IPS DF 6.9 (cell line): Measurements from ENCODE around the gene SLC47A1.

Experiments used
- DNase-seq: peaks from one replicate; pipeline ENCODE4 v3.0.0-alpha.2; 2013; ENCODE audit warnings: low read depth, low spot score
- H3K27ac ChIP-seq: one replicate; pipeline ENCODE4 v1.5.1; 2013; ENCODE audit warnings: low read length, control low read depth
- H3K27me3 ChIP-seq: 2 replicates; pipeline ENCODE4 v1.6.1; 2013; ENCODE audit warnings: mild to moderate bottlenecking, low read length; ENCODE audit not compliant: control insufficient read depth, insufficient read depth
- H3K36me3 ChIP-seq: 2 replicates; pipeline ENCODE4 v1.6.1; 2013; ENCODE audit warnings: low read length; ENCODE audit not compliant: control insufficient read depth, insufficient read depth
- H3K4me1 ChIP-seq: 2 replicates; pipeline ENCODE4 v1.6.1; 2013; ENCODE audit warnings: low read length; ENCODE audit not compliant: control insufficient read depth, insufficient read depth
- H3K4me3 ChIP-seq: 2 replicates; pipeline ENCODE4 v1.5.1; 2013; ENCODE audit warnings: mild to moderate bottlenecking, low read length
- H3K9me3 ChIP-seq: 2 replicates; pipeline ENCODE4 v1.6.1; 2013; ENCODE audit warnings: low read length, inconsistent platforms; ENCODE audit not compliant: control insufficient read depth, insufficient read depth
- WGBS: extraction: QIAGEN DNeasy Blood & Tissue Kit; methylation state at CpG from one replicate; pipeline ENCODE4 v1.1.7; 2013; ENCODE audit warnings: mixed read lengths, missing lambda C conversion rate; ENCODE audit not compliant: insufficient read length, insufficient coverage; 5-methylcytosine and 5-hydroxymethylcytosine counted together

Gene SLC47A1

GRCh38 chr17:19540706-19541370 is 7.2 kb downstream of the SLC47A1 start:
- Histone ChIP-seq H3K4me1 (no peaks in the 10 kb centered on the region), H3K27me3 (no peaks in the 10 kb centered on the region), H3K9me3 (no peaks in the 10 kb centered on the region), H3K36me3 (no peaks in the 10 kb centered on the region), H3K4me3 (no peak overlapping the region), H3K27ac (no peak overlapping the region)
- DNase-seq = no peak
- no CpG with 5 or more reads among the region's 13 CpGs for WGBS

DNA sequence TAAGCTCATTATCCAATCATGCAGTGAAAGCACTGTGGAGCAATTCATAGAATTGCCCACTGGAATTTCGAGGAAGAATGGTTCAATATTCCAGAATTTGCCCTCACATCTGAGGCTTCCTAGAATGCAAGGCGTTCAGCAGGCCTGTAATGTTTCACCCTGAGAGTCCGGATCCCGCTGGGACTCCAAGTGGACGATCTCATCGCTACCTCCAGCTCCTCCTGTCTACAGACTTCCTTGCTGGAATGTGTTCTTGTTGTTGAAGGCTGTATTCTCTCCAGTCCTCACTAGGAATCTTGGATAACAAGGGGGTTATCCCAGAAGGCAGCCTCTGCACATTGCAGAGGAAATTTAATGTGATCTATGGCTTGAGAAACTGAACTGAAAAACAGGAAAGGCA is 7.8 kb downstream of the SLC47A1 start:
- no peak for DNase-seq
- Histone ChIP-seq H3K9me3 (no peaks in the 10 kb centered on the region), H3K27me3 (no peaks in the 10 kb centered on the region), H3K4me3 (no peak overlapping the region), H3K4me1 (no peaks in the 10 kb centered on the region), H3K36me3 (no peaks in the 10 kb centered on the region), H3K27ac (no peak overlapping the region)
- no CpG with 5 or more reads among the region's 6 CpGs for WGBS

DNA sequence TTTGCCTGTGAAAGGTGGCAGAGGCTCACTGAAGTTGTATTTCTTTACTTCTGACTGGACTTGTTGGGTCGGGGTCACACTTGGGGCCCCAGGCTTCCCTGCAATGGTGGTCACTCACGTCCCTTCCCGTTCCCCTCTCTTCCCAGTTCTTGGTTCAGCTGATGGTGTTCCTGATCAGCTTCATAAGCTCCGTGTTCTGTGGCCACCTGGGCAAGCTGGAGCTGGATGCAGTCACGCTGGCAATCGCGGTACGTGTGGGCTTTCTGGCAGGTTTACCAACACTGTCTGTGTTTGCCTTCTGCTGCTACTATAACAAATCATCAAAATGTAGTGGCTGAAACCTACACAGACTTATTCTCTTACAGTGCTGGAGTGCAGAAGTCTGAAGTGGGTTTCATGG is 8.6 kb downstream of the SLC47A1 start:
- Histone ChIP-seq H3K36me3 (no peaks in the 10 kb centered on the region), H3K9me3 (no peaks in the 10 kb centered on the region), H3K4me3 (no peak overlapping the region), H3K4me1 (0 out of 2 replicates have a peak, but pooled peaks cover 1% of the 10 kb centered on the region), H3K27me3 (no peaks in the 10 kb centered on the region), H3K27ac (no peak overlapping the region)
- no peak for DNase-seq
- no CpG with 5 or more reads among the region's 8 CpGs for WGBS

DNA sequence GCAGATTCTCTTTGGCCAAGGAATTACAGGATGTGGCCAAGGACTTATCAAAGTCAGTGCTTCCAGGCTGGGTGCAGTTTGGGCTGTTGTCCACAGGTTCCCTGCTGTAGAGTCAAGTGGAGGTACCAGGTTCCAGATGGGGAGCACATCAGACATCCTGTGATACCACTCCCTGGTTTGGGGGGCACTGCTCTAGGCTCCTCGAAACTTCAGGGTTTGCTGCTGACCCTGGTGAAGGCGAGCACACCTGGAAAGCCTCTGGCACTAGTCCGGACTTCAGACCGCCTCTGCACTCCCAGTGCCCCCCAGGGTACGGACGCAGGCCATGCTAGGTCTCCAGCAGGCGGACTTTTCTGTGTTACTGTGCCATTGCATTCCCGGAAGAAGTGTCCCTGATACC is 10.7 kb downstream of the SLC47A1 start:
- H3K9me3 ChIP-seq = no peaks in the 10 kb centered on the region
- H3K4me1 ChIP-seq = 0 out of 2 replicates have a peak, but pooled peaks cover 1% of the 10 kb centered on the region
- H3K36me3 ChIP-seq = no peaks in the 10 kb centered on the region
- H3K27ac ChIP-seq = no peak overlapping the region
- WGBS = no CpG with 5 or more reads among the region's 8 CpGs
- no peak overlapping the region for H3K4me3 ChIP-seq
- DNase-seq = no peak
- H3K27me3 ChIP-seq = no peaks in the 10 kb centered on the region

DNA sequence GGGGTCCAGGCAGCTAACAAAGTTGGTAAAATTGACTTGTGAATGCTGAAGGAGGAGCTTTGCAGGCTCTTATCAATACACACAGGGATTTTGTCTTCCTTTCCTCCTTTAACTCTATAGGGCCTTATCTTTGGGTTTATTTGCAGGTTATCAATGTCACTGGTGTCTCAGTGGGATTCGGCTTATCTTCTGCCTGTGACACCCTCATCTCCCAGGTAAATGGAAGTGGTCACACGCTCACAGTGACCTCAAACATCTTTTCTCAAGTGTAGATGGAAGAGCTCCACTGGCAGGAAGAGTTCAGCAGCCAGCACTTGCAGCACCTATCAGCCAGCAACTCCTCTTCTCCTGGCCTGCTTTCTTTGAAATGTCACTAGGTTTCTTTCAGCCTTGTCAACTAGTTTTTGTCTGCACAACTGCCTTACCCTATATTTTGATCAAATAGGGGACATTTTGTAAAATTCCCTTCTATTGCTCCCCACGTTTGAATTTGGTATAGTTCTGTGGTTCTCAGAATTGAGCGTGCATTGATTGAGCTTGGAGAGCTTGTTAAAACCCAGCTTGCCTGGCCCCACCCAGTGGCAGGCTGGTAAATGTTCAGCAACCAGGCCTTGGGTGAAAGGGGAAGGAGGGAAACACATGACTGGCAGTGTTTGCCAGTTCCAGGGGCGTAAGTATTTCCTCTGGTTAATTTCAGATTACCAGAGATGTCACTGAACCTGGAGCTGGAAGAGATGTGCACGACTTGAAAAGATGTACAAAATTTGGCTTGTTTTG is 12.8 kb downstream of the SLC47A1 start:
- DNase-seq = no peak
- WGBS = no CpG with 5 or more reads among the region's 6 CpGs
- no peak overlapping the region for H3K4me3 ChIP-seq
- H3K36me3 ChIP-seq = no peaks in the 10 kb centered on the region
- no peaks in the 10 kb centered on the region for H3K27me3 ChIP-seq
- no peaks in the 10 kb centered on the region for H3K9me3 ChIP-seq
- H3K4me1 ChIP-seq = 0 out of 2 replicates have a peak, but pooled peaks cover 1% of the 10 kb centered on the region
- no peak overlapping the region for H3K27ac ChIP-seq

- no CpG with 5 or more reads among the region's 7 CpGs for WGBS
- H3K36me3 ChIP-seq = no peaks in the 10 kb centered on the region
- H3K27ac ChIP-seq = no peak overlapping the region
- no peak overlapping the region for H3K4me3 ChIP-seq
- 0 out of 2 replicates have a peak, but pooled peaks cover 1% of the 10 kb centered on the region for H3K4me1 ChIP-seq
- H3K27me3 ChIP-seq = no peaks in the 10 kb centered on the region
- no peak for DNase-seq
- no peaks in the 10 kb centered on the region for H3K9me3 ChIP-seq
Observed at GRCh38 chr17:19549746-19550623, 16.3 kb downstream of the SLC47A1 start.

DNA sequence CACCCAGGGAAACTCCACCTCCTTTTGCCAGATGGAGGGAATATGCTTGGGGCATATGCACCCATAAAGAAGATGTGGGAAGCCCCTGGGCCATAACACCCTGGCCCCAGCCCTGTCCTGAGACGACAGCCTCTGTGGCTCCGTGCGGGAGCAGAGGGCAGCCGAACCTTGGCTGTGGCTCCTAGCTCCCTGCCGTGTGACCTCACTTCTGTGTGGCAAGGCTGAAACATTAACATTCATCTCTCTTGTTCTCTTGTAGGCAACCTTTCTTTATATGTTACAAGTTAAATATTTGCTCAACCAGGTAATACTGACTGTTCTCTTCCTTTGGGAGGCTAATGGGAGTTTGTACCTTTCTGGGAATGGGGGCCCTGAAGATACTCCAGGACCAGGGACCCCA is 17.5 kb downstream of the SLC47A1 start:
- DNase-seq = no peak
- no CpG with 5 or more reads among the region's 5 CpGs for WGBS
- no peaks in the 10 kb centered on the region for H3K27me3 ChIP-seq
- H3K27ac ChIP-seq = no peak overlapping the region
- H3K9me3 ChIP-seq = no peaks in the 10 kb centered on the region
- 0 out of 2 replicates have a peak, but pooled peaks cover 1% of the 10 kb centered on the region for H3K4me1 ChIP-seq
- H3K36me3 ChIP-seq = no peaks in the 10 kb centered on the region
- no peak overlapping the region for H3K4me3 ChIP-seq

DNA sequence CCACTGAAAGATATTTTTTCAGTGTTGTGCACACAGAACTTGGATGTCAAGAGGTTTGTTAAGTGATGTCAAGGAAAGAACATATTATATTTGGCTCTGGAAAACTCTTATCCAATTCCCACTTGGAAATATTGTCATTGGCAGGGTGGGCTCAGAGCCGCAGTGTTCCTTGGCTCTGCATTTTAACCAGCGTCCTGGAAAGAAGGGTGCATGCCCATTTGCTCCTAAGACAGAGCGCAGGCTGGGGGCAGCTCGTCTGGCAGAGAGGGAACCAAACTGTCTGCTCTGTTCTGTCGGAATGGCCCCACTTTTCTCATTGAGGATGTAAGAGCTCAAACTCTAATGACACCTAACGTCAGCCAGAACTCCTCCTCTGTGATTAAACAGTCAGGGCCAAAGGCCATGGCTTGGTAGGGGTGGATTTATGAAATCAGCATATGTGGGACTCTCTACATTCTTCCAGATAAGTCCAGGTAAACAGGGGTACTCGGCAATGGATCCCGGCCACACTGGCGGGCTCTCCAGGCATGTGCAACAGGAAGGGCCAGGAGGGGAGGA is 18.0 kb downstream of the SLC47A1 start:
- no peak for DNase-seq
- Histone ChIP-seq H3K4me1 (0 out of 2 replicates have a peak, but pooled peaks cover 1% of the 10 kb centered on the region), H3K36me3 (no peaks in the 10 kb centered on the region), H3K27me3 (no peaks in the 10 kb centered on the region), H3K27ac (no peak overlapping the region), H3K4me3 (no peak overlapping the region), H3K9me3 (no peaks in the 10 kb centered on the region)
- no CpG with 5 or more reads among the region's 9 CpGs for WGBS

- H3K36me3 ChIP-seq = no peaks in the 10 kb centered on the region
- no peaks in the 10 kb centered on the region for H3K9me3 ChIP-seq
- no CpG with 5 or more reads among the region's 8 CpGs for WGBS
- no peaks in the 10 kb centered on the region for H3K4me1 ChIP-seq
- no peaks in the 10 kb centered on the region for H3K27me3 ChIP-seq
- no peak overlapping the region for H3K4me3 ChIP-seq
- H3K27ac ChIP-seq = no peak overlapping the region
- no peak for DNase-seq
Observed at GRCh38 chr17:19553036-19553435, 19.4 kb downstream of the SLC47A1 start.

GRCh38 chr17:19554393-19554792 is 20.7 kb downstream of the SLC47A1 start:
- no peak overlapping the region for H3K4me3 ChIP-seq
- H3K36me3 ChIP-seq = no peaks in the 10 kb centered on the region
- DNase-seq = no peak
- H3K9me3 ChIP-seq = no peaks in the 10 kb centered on the region
- H3K27ac ChIP-seq = no peak overlapping the region
- WGBS = no CpG with 5 or more reads among the region's 9 CpGs
- no peaks in the 10 kb centered on the region for H3K4me1 ChIP-seq
- no peaks in the 10 kb centered on the region for H3K27me3 ChIP-seq
